Activated CD8-positive, alpha-beta memory T cell treated with anti-CD3 and anti-CD28 coated beads for 24 hours (primary cell): Measurements from ENCODE around the gene RPL15.
"Not testable (repeated sequence)": the region's sequence is repeated elsewhere in the genome, so short reads cannot be mapped to it uniquely, and the experiment has no call there.

Source experiments
- DNase-seq: peaks from one replicate; pipeline ENCODE4 v3.0.0-alpha.2; 2020

The RPL15 gene

GRCh38 chr3:23894254-23895061 lies 22.5 kb upstream of the RPL15 start:
- no peak for DNase-seq

GRCh38 chr3:23895181-23895580 lies 21.8 kb upstream of the RPL15 start:
- no peak for DNase-seq

GRCh38 chr3:23900744-23901143 lies 16.2 kb upstream of the RPL15 start:
- DNase-seq, result no peak

- DNase-seq, result no peak
Measured at GRCh38 chr3:23904545-23904944, 12.4 kb upstream of the RPL15 start.

- no peak for DNase-seq
Measured at GRCh38 chr3:23909341-23909740, 7.6 kb upstream of the RPL15 start.

- DNase-seq, result no peak
Measured at GRCh38 chr3:23911397-23911796, 5.5 kb upstream of the RPL15 start.

GRCh38 chr3:23912335-23912734 lies 4.6 kb upstream of the RPL15 start:
- DNase-seq, result not testable (repeated sequence)

- DNase-seq, result no peak
Measured at GRCh38 chr3:23913182-23913581, 3.8 kb upstream of the RPL15 start.

- no peak for DNase-seq
Measured at GRCh38 chr3:23913873-23914743, 2.8 kb upstream of the RPL15 start.

- DNase-seq, result no peak
Measured at GRCh38 chr3:23915537-23916108, 1.3 kb upstream of the RPL15 start.

GRCh38 chr3:23916152-23916885 lies 613 bp upstream of the RPL15 start:
- DNase-seq, result no peak

GRCh38 chr3:23917679-23918303 lies 859 bp downstream of the RPL15 start:
- DNase-seq, result not testable (repeated sequence)

GRCh38 chr3:23918331-23918730 lies 1.4 kb downstream of the RPL15 start:
- DNase-seq, result not testable (repeated sequence)

GRCh38 chr3:23919628-23920027 lies 2.7 kb downstream of the RPL15 start:
- DNase-seq, result no peak

- no peak for DNase-seq
Measured at GRCh38 chr3:23920151-23920655, 3.3 kb downstream of the RPL15 start.

GRCh38 chr3:23921052-23921511 lies 4.2 kb downstream of the RPL15 start:
- DNase-seq, result no peak

GRCh38 chr3:23923786-23924185 lies 6.9 kb downstream of the RPL15 start:
- no peak for DNase-seq

- DNase-seq, result no peak
Measured at GRCh38 chr3:23926246-23926645, 9.3 kb downstream of the RPL15 start.

GRCh38 chr3:23926736-23927135 lies 9.8 kb downstream of the RPL15 start:
- no peak for DNase-seq

- DNase-seq, result no peak
Measured at GRCh38 chr3:23928524-23928923, 11.6 kb downstream of the RPL15 start.

- no peak for DNase-seq
Measured at GRCh38 chr3:23931597-23931996, 14.7 kb downstream of the RPL15 start.

- DNase-seq, result no peak
Measured at GRCh38 chr3:23932571-23932970, 15.6 kb downstream of the RPL15 start.
